Measurements from ENCODE around the gene IFITM2.
"Not testable (repeated sequence)": the region's sequence is repeated elsewhere in the genome, so short reads cannot be mapped to it uniquely, and the experiment has no call there.

The IFITM2 gene

DNA sequence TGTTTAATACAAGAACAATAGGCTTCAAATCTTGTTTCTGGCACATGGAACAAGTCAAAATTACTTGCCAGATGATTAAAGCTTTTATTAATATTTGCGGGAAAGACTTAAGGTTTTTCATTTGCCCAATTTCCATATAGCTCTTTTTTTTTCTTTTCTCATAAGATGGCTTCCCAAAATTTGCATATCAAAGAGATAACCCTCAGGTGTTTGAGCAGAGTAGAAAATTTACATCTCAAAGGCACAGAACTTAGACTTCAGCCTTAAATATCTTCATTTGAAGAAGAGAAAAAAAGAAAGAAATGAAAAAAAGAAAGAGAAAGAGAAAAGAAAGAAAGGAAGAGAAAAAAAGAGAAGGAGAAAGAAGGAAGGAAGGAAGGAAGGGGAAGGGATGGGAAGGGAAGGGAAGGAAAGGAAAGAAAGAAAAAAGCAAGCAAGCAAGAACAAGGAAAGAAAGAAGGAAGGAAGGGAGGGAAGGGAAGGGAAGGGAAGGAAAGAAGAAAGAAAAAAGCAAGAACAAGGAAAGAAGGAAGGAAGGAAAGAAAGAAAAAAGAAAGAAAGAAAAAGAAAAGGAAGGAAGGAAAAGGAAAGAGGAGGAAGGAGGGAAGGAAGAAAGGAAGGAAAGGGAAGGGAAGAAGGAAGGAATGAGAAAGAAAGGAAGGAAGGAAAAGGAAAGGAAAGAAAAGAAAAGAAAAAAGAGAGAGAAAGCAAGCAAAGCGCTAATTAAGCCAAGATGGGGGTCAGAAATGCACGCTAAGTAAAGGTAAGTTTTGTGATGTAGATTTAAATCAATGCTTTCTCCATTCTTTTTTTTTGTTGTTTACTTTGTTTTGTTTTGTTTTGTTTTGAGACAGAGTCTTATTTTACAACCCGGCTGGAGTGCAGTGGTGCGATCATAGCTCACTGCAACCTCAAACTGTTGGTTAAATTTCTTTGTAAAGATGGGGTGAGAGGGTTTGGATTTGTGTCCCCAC is 33.2 kb downstream of the IFITM2 start:
- no peak for DNase-seq (ENCODE audit: low read depth, low spot score)

- DNase-seq (ENCODE audit: low read depth, low spot score) = no peak
These were observed 34.7 kb downstream of the IFITM2 start for GRCh38 chr11:342328-342727.

- no peak for DNase-seq (ENCODE audit: low read depth, low spot score)
These were observed 37.4 kb downstream of the IFITM2 start for GRCh38 chr11:344836-345578.

DNA sequence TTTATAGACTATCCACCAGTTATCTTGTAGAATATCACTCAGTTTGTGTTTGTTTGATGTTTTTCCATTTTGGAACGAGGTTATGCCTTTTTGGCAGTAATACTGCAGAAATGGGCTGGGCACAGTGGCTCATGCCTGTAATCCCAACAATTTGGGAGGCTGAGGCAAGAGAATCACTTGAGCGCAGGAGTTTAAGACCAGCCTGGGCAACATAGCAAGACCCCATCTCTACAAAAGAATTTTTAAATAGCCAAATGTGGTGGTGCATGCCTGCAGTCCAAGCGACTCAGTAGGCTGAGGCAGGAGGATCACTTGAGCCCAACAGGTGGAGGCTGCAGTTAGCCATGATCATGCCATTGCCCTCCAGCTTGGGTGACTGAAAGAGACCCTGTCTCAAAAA is 38.9 kb downstream of the IFITM2 start:
- DNase-seq (ENCODE audit: low read depth, low spot score) = no peak

- DNase-seq (ENCODE audit: low read depth, low spot score) = not testable (repeated sequence)
These were observed 41.8 kb downstream of the IFITM2 start for GRCh38 chr11:349270-349954.

DNA sequence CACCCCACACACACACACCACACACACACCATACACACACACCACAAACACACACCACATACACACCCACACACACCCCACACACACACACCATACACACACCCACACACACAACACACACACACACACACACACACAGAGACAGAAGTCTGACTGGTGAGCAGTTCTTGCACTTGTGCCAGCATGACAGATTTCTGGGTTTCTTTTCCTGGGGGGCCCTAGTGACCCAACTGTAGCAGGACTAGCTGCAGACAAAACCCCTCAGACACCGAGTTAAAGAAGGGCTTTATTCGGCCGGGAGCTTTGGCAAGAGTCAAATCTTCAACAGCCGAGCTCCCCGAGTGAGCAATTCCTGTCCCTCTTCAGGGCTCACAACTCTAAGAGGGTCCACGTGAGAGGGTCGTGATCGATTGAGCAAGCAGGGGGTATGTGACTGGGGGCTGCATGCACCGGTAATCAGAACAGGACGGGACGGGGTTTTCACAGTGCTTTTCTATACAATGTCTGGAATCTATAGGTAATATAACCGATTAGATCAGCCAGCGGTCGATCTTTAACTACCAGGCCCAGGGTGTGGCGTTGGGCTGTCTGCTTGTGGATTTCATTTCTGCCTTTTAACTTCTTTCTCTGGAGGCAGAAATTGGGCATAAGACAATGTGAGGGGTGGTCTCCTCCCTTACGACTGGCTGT is 42.6 kb downstream of the IFITM2 start:
- DNase-seq (ENCODE audit: low read depth, low spot score) = not testable (repeated sequence)

- no peak for DNase-seq (ENCODE audit: low read depth, low spot score)
These were observed 43.2 kb downstream of the IFITM2 start for GRCh38 chr11:350723-351255.

- no peak for DNase-seq (ENCODE audit: low read depth, low spot score)
These were observed 43.8 kb downstream of the IFITM2 start for GRCh38 chr11:351411-351810.

GRCh38 chr11:352456-353031 is 44.9 kb downstream of the IFITM2 start:
- DNase-seq (ENCODE audit: low read depth, low spot score) = no peak

DNA sequence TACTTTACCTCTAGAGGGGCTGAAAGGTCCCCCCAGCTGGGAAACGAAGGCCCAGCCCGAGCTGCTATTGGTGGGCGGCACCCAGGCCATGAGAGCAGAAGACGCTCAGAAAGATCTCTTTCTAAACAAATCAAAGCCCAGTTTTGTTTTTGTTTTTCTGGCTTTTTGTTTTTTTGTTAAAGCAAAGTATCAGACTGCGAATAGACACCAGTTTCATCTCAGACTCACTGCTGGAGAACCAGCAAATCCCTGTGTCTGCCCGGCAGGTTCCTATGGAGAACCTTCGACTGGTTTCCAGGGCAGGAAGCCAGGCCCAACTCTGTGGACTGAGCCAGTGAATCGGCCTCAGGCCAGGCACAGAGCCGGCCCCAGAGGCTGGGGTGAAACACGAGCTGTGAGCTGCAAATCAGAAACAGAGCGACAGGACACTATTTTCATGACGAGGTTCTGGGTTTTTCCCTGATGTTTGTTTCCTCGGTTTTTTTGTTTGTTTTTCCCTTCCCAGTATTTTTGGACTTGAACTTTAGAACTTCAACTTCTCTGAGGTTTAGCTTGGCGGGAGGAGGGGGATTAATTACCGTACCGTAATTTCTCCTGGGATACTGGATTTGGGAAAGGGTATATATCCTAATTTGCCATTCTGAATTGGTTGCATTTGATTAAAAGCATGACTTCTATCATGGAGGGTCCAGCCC is 45.7 kb downstream of the IFITM2 start:
- peak; percentile 86 for DNase-seq (ENCODE audit: low read depth, low spot score)

DNA sequence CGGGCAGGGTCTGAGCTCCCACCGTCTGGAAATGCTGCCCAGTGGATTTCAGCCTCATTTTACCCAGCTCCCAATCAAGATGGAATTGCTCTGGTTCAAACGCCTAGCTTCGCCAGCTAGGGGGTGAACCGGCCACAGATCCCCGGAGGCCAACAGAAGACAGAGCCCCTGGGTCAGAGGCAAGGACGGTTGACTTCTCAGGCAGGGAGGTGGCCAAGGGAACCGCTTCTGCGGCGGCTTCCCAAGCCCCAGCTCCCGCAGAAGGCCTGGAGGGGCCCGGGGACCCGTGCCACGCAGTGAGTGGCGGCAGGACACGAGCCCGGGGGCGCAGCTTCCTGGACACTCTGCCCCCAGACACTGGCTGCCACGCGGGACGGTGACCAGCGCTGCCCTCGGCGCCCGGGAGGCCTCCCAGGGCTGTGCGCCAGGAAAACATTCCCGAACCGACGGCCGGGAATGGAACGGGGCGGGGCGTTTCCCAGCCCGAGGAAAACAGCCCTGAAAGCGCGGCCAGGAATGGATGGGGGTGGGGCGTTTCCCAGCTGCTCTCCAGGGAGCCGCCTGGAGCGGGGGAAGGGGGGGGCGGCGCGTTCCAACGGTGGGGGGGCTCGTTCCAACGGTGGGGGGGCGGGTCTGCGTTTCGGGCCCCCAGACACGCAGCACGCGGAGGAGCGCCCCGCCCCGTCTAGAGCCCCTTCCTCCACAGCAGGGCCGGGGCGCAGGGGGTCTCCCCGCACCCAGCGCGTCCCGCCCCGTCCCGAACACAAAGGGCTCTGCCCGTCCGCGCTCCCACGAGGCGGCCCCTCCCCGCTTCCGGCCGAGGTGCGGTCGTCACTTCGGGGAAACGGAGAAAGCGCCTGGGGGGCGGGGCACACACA is 48.2 kb downstream of the IFITM2 start:
- DNase-seq (ENCODE audit: low read depth, low spot score) = peak; percentile 99

GRCh38 chr11:356610-357009 is 49.0 kb downstream of the IFITM2 start:
- DNase-seq (ENCODE audit: low read depth, low spot score) = no peak

DNA sequence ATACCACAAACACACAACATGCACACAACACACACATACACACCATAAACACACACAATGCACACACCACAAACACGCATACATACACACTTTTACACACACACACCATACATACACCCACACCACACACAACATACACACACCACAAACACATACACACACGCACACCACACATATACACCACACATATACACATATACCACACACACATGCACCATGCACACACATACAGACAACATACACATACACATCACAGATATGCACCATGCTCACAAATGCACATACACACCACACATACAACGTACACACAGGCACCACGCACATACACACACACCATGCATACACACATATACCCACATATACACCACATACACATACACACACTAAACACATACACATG is 50.0 kb downstream of the IFITM2 start:
- no peak for DNase-seq (ENCODE audit: low read depth, low spot score)

DNA sequence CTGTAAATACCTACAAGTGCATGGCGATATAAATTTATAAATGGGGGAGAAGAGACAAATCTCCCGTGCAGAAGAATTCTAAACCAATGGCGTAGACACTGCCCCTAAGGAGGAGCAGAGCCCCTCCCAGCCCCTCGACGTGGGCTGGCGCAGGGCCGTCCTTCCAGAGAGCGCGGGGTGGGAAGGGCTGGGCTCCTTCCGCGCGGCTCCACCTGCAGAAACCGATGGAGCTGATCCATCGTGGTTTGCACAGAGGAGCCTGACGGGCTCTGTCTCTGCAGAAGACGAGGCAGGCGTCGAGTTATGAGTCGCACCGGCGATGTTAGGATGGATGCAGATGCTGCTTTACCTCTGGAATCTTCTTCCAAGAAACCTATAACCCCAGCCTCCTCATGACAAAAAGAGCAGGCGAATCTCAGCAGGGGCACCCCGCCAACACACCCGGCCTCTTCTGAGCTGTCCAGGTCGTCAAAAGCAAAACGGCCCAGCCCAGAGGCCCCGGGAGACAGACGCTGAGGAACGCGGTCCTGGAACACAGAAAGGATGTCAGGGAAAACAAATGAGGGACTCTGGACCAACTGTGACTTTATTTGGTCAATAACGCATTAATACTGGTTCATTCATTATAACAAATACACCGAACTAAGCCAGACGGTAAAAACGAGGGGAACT is 50.6 kb downstream of the IFITM2 start:
- no peak for DNase-seq (ENCODE audit: low read depth, low spot score)

Data from astrocyte of the hippocampus (primary cell).